Measurements from ENCODE around the gene ACVR1.

DNA sequence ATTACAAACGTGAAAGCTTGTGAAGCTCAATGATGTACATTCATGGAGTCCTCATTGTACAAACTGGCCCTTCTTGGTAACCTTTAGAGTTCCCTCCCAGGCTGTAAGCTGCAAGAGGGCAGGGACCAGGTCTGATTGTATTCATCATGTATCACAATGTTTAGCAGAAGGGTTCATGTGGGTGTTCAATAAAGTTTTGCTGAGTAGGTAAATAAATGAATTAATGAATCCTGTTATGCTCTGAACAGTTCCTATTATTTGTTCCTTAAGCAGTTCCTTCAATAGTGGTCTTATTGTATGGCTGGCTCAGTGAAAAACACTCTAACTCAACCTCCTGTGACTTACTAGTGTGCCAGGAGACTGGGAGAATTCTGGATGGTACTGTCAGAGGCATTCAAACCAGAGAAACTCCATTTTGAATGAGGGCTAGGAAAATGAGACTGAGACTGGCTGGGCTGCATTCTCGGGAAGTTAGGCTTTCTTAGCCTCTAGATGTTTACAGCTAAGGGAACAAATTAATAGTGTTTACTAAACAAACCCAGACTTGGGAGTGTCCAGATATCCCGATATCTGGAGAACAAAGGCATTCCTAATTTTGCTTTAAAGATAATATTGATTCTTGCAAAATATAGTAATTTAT lies 1.8 kb upstream of the ACVR1 start:
- TF ChIP-seq, protein P1, sequence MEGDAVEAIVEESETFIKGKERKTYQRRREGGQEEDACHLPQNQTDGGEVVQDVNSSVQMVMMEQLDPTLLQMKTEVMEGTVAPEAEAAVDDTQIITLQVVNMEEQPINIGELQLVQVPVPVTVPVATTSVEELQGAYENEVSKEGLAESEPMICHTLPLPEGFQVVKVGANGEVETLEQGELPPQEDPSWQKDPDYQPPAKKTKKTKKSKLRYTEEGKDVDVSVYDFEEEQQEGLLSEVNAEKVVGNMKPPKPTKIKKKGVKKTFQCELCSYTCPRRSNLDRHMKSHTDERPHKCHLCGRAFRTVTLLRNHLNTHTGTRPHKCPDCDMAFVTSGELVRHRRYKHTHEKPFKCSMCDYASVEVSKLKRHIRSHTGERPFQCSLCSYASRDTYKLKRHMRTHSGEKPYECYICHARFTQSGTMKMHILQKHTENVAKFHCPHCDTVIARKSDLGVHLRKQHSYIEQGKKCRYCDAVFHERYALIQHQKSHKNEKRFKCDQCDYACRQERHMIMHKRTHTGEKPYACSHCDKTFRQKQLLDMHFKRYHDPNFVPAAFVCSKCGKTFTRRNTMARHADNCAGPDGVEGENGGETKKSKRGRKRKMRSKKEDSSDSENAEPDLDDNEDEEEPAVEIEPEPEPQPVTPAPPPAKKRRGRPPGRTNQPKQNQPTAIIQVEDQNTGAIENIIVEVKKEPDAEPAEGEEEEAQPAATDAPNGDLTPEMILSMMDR (IDR thresholded peaks at IDR 0.05; ENCODE audit: extremely low read depth in 1 of 2, insufficient read depth in 1 of 2, low read depth in 1 of 2, low read length in 2 of 2) = no peak
- TF ChIP-seq POLR2A (IDR thresholded peaks at IDR 0.05; ENCODE audit: low read depth, low read length) (no peak), MYC (IDR thresholded peaks at IDR 0.05; ENCODE audit: low read depth, low read length) (no peak), EZH2 (IDR thresholded peaks at IDR 0.05; ENCODE audit: borderline replicate concordance, low read depth, low read length, severe bottlenecking) (no peak), JUN (IDR thresholded peaks at IDR 0.05; ENCODE audit: borderline replicate concordance, insufficient read depth, insufficient read length, low read depth) (no peak), GATA2 (IDR thresholded peaks at IDR 0.05; ENCODE audit: insufficient read depth, insufficient read length, low read depth, low read length) (no peak)

Data from endothelial cell of umbilical vein (primary cell).